ENCODE results near the gene SAPCD2. TPM values are rescaled to one million over a fixed set of nuclear protein-coding genes. Genes with fewer than 3 reads are reported as not detected.
"Not testable (repeated sequence)": the region's sequence is repeated elsewhere in the genome, so short reads cannot be mapped to it uniquely, and the experiment has no call there.

The SAPCD2 gene, protein sequence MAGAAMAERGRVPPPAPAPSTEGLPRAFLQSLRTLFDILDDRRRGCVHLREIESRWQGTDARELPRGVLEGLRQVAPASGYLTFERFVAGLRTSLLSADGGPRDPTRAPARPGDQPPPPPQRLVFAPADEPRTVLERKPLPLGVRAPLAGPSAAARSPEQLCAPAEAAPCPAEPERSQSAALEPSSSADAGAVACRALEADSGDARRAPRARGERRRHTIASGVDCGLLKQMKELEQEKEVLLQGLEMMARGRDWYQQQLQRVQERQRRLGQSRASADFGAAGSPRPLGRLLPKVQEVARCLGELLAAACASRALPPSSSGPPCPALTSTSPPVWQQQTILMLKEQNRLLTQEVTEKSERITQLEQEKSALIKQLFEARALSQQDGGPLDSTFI
- total RNA-seq (2021; ENCODE audit: unreplicated experiment), result 18.4 TPM
- 11.5 TPM for polyA plus RNA-seq (2012; ENCODE audit: insufficient read length)
- percentile 43 among the genes with signal in this experiment for Bru-seq, nascent RNA
- percentile 48 among the genes with signal in this experiment for BruChase-seq, experiment 1, labeled RNA remaining after a 2-hour chase
- BruChase-seq, experiment 2, labeled RNA remaining after a 6-hour chase, result percentile 65 among the genes with signal in this experiment
- long read RNA-seq, partial matches to known transcripts, result 0 of 58 reads
- long read RNA-seq, other reads (novel, unspliced or antisense), result 58 of 58 reads

- intact Hi-C loops (cut with micrococcal nuclease; ENCODE audit: unreplicated experiment), result no loop called here
- ChIA-PET POLR2A (interaction anchor here (0.6 kb wide), 1 partner anchor 369 kb away, joined by 8 read pairs; no protein-coding TSS in a partner anchor), CTCF (interaction anchor here (0.6 to 1.0 kb wide), 2 partner anchors 13 to 194 kb away, joined by 3 to 4 read pairs; no protein-coding TSS in a partner anchor)
Measured at GRCh38 chr9:137070201-137070905, at the start of gene SAPCD2. Gene SAPCD2, minus strand, starts transcription at chr9:137070557. Its CDS starts 97 bp downstream, at chr9:137070460.

DNA sequence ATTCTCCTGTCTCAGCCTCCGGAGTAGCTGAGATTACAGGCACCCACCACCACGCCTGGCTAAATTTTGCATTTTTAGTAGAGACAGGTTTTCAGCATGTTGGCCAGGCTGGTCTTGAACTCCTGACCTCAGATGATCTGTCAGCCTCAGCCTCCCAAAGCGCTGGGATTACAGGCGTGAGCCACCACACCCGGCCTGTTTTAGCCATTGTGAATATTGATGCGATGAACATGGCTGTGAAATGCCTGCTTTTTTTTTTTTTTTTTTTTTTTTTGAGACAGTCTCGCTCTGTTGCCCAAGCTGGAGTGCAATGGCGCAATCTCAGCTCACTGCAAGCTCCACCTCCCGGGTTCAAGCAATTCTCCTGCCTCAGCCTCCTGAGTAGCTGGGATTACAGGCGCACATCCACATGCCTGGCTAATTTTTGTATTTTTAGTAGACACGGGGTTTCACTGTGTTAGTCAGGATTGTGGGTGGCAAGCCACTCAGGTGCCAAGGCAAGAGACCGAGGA, 47.8 kb upstream of the SAPCD2 start:
- H3K9me3 ChIP-seq (ENCODE audit: control insufficient read depth, insufficient read depth, low read depth, low read length); in situ Hi-C loops (cut with HindIII; ENCODE audit: low pct_unique_long_range_greater_than_20kb, low sequenced_read_pairs); DNase-seq (ENCODE audit: low read depth, low spot score); H3K27me3 ChIP-seq (ENCODE audit: control insufficient read depth, insufficient read depth, low read length); H3K36me3 ChIP-seq (ENCODE audit: control insufficient read depth, insufficient read depth, low read length); BruUV-seq (replicated peaks); H3K4me3 ChIP-seq (ENCODE audit: low read depth in 2 of 2, low read length in 2 of 2); H3K4me1 ChIP-seq (ENCODE audit: control insufficient read depth, insufficient read depth, low read length); ATAC-seq; H3K27ac ChIP-seq (ENCODE audit: low read length); CTCF ChIA-PET: not testable (repeated sequence)
- POLR2A ChIA-PET, result interaction anchor here (0.7 kb wide), 1 partner anchor 33 kb away, joined by 4 read pairs; no protein-coding TSS in a partner anchor
- intact Hi-C loops (cut with micrococcal nuclease; ENCODE audit: unreplicated experiment), result loop anchor here (5.0 kb wide), 1 partner anchor 109 kb away; the partner anchor contains the start of genes CYSRT1 and RNF224

More at GRCh38 chr9:137070201-137070905, at the start of gene SAPCD2:
- peaks cover 2% of the 10 kb centered on the region; the same call in 1 of the 2 replicates for H3K4me1 ChIP-seq (ENCODE audit: control insufficient read depth, insufficient read depth, low read length)
- peak; percentile 89 for ATAC-seq
- no peaks in the 10 kb centered on the region for H3K27me3 ChIP-seq (ENCODE audit: control insufficient read depth, insufficient read depth, low read length)
- TF ChIP-seq REST (IDR thresholded peaks at IDR 0.05; ENCODE audit: insufficient read depth in 1 of 2, low read depth in 2 of 2, low read length in 1 of 2) (no peak), TCF7L2 (IDR thresholded peaks at IDR 0.05; ENCODE audit: low read depth, low read length) (no peak), CTCF (IDR thresholded peaks at IDR 0.05) (no peak), SIN3A (IDR thresholded peaks at IDR 0.05; ENCODE audit: borderline replicate concordance, insufficient read depth, low read depth, low read length) (no peak), POLR2AphosphoS5 (IDR thresholded peaks at IDR 0.05; ENCODE audit: low read depth, low read length) (no peak)
- no TSS peak for BruUV-seq (replicated peaks)
- H3K9me3 ChIP-seq (ENCODE audit: control insufficient read depth, insufficient read depth, low read depth, low read length), result no peaks in the 10 kb centered on the region
- peak within 1 kb of the TSS; percentile 53 for H3K4me3 ChIP-seq (ENCODE audit: low read depth in 2 of 2, low read length in 2 of 2)
- no peaks in the 10 kb centered on the region; the same call in 1 of the 2 replicates for H3K36me3 ChIP-seq (ENCODE audit: control insufficient read depth, insufficient read depth, low read length)
- in situ Hi-C loops (cut with HindIII; ENCODE audit: low pct_unique_long_range_greater_than_20kb, low sequenced_read_pairs), result no loop called here
- H3K27ac ChIP-seq (ENCODE audit: low read length), result peak within 1 kb of the TSS; percentile 66
- DNase-seq (ENCODE audit: low read depth, low spot score), result no peak
